Mononuclear cell (primary cell): ENCODE data around the gene ECE1. TPM values are rescaled to one million over a fixed set of nuclear protein-coding genes. Genes with fewer than 3 reads are reported as not detected.
"Not testable (repeated sequence)": the region's sequence is repeated elsewhere in the genome, so short reads cannot be mapped to it uniquely, and the experiment has no call there.

ENCODE experiments used
- H3K27me3 ChIP-seq: 2 replicates; pipeline ENCODE4 v1.6.0; 2011; ENCODE audit warnings: low read length, control low read depth; ENCODE audit not compliant: insufficient read depth
- H3K4me1 ChIP-seq: 2 replicates; pipeline ENCODE4 v1.5.1; 2011; ENCODE audit warnings: mild to moderate bottlenecking, low read length, control low read depth; ENCODE audit not compliant: insufficient read depth
- H3K4me3 ChIP-seq: 2 replicates; pipeline ENCODE4 v1.5.1; 2011; ENCODE audit warnings: mild to moderate bottlenecking, low read length, moderate library complexity
- H3K9me3 ChIP-seq: 2 replicates; pipeline ENCODE4 v1.5.1; 2011; ENCODE audit warnings: low read depth, mild to moderate bottlenecking, control low read depth, low read length
- total RNA-seq: library from RNA; depleted of rRNA; stranded (reverse); fragments of >200 nt; gene quantifications from one replicate; pipeline ENCODE4 v1.2.3, GENCODE V29; 2012

ECE1 gene
- total RNA-seq, 1 donor, result 72.4 TPM

- no peaks in the 10 kb centered on the region for H3K27me3 ChIP-seq
- peak overlapping the region; percentile 25 for H3K4me3 ChIP-seq
- peaks cover 88% of the 10 kb centered on the region for H3K4me1 ChIP-seq
- H3K9me3 ChIP-seq, result no peaks in the 10 kb centered on the region
Measured at GRCh38 chr1:21292984-21293536, 2.8 kb upstream of the ECE1 start.

GRCh38 chr1:21292503-21292983 is 2.3 kb upstream of the ECE1 start:
- no peaks in the 10 kb centered on the region for H3K9me3 ChIP-seq
- H3K27me3 ChIP-seq, result no peaks in the 10 kb centered on the region
- no peak overlapping the region for H3K4me3 ChIP-seq
- H3K4me1 ChIP-seq, result peaks cover 91% of the 10 kb centered on the region

GRCh38 chr1:21291964-21292363 is 1.7 kb upstream of the ECE1 start:
- H3K27me3 ChIP-seq, result no peaks in the 10 kb centered on the region
- peaks cover 90% of the 10 kb centered on the region for H3K4me1 ChIP-seq
- H3K9me3 ChIP-seq, result no peaks in the 10 kb centered on the region
- H3K4me3 ChIP-seq, result no peak overlapping the region

GRCh38 chr1:21291184-21291583 is 921 bp upstream of the ECE1 start:
- Histone ChIP-seq H3K4me3 (no peak overlapping the region), H3K9me3 (no peaks in the 10 kb centered on the region), H3K27me3 (no peaks in the 10 kb centered on the region), H3K4me1 (peaks cover 83% of the 10 kb centered on the region)

- H3K4me1 ChIP-seq, result peaks cover 76% of the 10 kb centered on the region
- peak overlapping the region; percentile 51 for H3K4me3 ChIP-seq
- no peaks in the 10 kb centered on the region for H3K27me3 ChIP-seq
- no peaks in the 10 kb centered on the region for H3K9me3 ChIP-seq
Measured at GRCh38 chr1:21290546-21290944, 282 bp upstream of the ECE1 start.

- Histone ChIP-seq H3K9me3 (no peaks in the 10 kb centered on the region), H3K27me3 (no peaks in the 10 kb centered on the region), H3K4me1 (peaks cover 76% of the 10 kb centered on the region), H3K4me3 (peak overlapping the region; percentile 51)
Measured at GRCh38 chr1:21289127-21289526, 1.1 kb downstream of the ECE1 start.

GRCh38 chr1:21287905-21288514 is 2.3 kb downstream of the ECE1 start:
- no peaks in the 10 kb centered on the region for H3K9me3 ChIP-seq
- H3K4me1 ChIP-seq, result peaks cover 65% of the 10 kb centered on the region
- H3K27me3 ChIP-seq, result no peaks in the 10 kb centered on the region
- no peak overlapping the region for H3K4me3 ChIP-seq

GRCh38 chr1:21285386-21285785 is 4.9 kb downstream of the ECE1 start:
- H3K27me3 ChIP-seq, H3K9me3 ChIP-seq, H3K4me3 ChIP-seq: not testable (repeated sequence)
- H3K4me1 ChIP-seq, result peaks cover 51% of the 10 kb centered on the region

GRCh38 chr1:21285055-21285372 is 5.2 kb downstream of the ECE1 start:
- H3K4me1 ChIP-seq, result peaks cover 53% of the 10 kb centered on the region
- H3K27me3 ChIP-seq, result no peaks in the 10 kb centered on the region
- no peak overlapping the region for H3K4me3 ChIP-seq
- no peaks in the 10 kb centered on the region for H3K9me3 ChIP-seq

- H3K9me3 ChIP-seq, result no peaks in the 10 kb centered on the region
- H3K4me3 ChIP-seq, result no peak overlapping the region
- peaks cover 56% of the 10 kb centered on the region for H3K4me1 ChIP-seq
- no peaks in the 10 kb centered on the region for H3K27me3 ChIP-seq
Measured at GRCh38 chr1:21284206-21285054, 5.8 kb downstream of the ECE1 start.

GRCh38 chr1:21283524-21283923 is 6.7 kb downstream of the ECE1 start:
- Histone ChIP-seq H3K4me1 (peaks cover 56% of the 10 kb centered on the region), H3K9me3 (no peaks in the 10 kb centered on the region), H3K4me3 (no peak overlapping the region), H3K27me3 (no peaks in the 10 kb centered on the region)

- H3K4me3 ChIP-seq, H3K27me3 ChIP-seq, H3K9me3 ChIP-seq: not testable (repeated sequence)
- H3K4me1 ChIP-seq, result peaks cover 49% of the 10 kb centered on the region
Measured at GRCh38 chr1:21282020-21282419, 8.2 kb downstream of the ECE1 start.

GRCh38 chr1:21280482-21280881 is 9.8 kb downstream of the ECE1 start:
- H3K27me3 ChIP-seq, result no peaks in the 10 kb centered on the region
- no peak overlapping the region for H3K4me3 ChIP-seq
- peaks cover 48% of the 10 kb centered on the region for H3K4me1 ChIP-seq

GRCh38 chr1:21280011-21280471 is 10.2 kb downstream of the ECE1 start:
- Histone ChIP-seq H3K4me3 (no peak overlapping the region), H3K27me3 (no peaks in the 10 kb centered on the region), H3K9me3 (no peaks in the 10 kb centered on the region), H3K4me1 (peaks cover 44% of the 10 kb centered on the region)

More at GRCh38 chr1:21280482-21280881, 9.8 kb downstream of the ECE1 start:
- H3K9me3 ChIP-seq, result no peaks in the 10 kb centered on the region
